H54 (cell line): ENCODE data around the gene OR2B6.
A peak's percentile ranks its signal among the peaks of the same experiment; 100 is the strongest.

ENCODE experiments used
- DNase-seq: peaks from one replicate; pipeline ENCODE4 v3.0.0; 2011; ENCODE audit warnings: low spot score, mixed read lengths; ENCODE audit not compliant: insufficient read length
- FAIRE-seq: peaks from 3 replicates; lab custom pipeline; 2011; peaks lifted over from hg19 to GRCh38; lab: Jason Lieb, UNC
- POLR2A ChIP-seq: IDR thresholded peaks from 2 replicates; pipeline ENCODE4 v1.6.1; 2011; ENCODE audit warnings: low read depth, mild to moderate bottlenecking, low read length

Gene OR2B6

GRCh38 chr6:27966816-27967426 is 9.9 kb downstream of the OR2B6 start:
- TF ChIP-seq POLR2A = no peak
- FAIRE-seq (no peak), DNase-seq (no peak)

- no peak for FAIRE-seq
Measured at GRCh38 chr6:27970444-27970843, 13.4 kb downstream of the OR2B6 start.

GRCh38 chr6:27972750-27973149 is 15.7 kb downstream of the OR2B6 start:
- no peak for DNase-seq
- no peak for TF ChIP-seq POLR2A
- FAIRE-seq = no peak

More at GRCh38 chr6:27970444-27970843, 13.4 kb downstream of the OR2B6 start:
- DNase-seq = no peak
- no peak for TF ChIP-seq POLR2A

- DNase-seq (no peak), FAIRE-seq (no peak)
- no peak for TF ChIP-seq POLR2A
Measured at GRCh38 chr6:27977387-27977786, 20.3 kb downstream of the OR2B6 start.

- no peak for TF ChIP-seq POLR2A
- no peak for FAIRE-seq
- no peak for DNase-seq
Measured at GRCh38 chr6:27978705-27979104, 21.7 kb downstream of the OR2B6 start.

- FAIRE-seq = no peak
- no peak for DNase-seq
- no peak for TF ChIP-seq POLR2A
Measured at GRCh38 chr6:27980111-27980510, 23.1 kb downstream of the OR2B6 start.

- no peak for TF ChIP-seq POLR2A
- DNase-seq = no peak
- peak; percentile 81 for FAIRE-seq
Measured at GRCh38 chr6:27986928-27987725, 30.1 kb downstream of the OR2B6 start.

GRCh38 chr6:27994616-27995015 is 37.6 kb downstream of the OR2B6 start:
- DNase-seq = no peak
- no peak for TF ChIP-seq POLR2A
- FAIRE-seq = no peak

GRCh38 chr6:28000351-28001045 is 43.5 kb downstream of the OR2B6 start:
- FAIRE-seq (no peak), DNase-seq (no peak)
- no peak for TF ChIP-seq POLR2A

GRCh38 chr6:28001351-28001750 is 44.3 kb downstream of the OR2B6 start:
- FAIRE-seq (no peak), DNase-seq (no peak)
- no peak for TF ChIP-seq POLR2A

- no peak for TF ChIP-seq POLR2A
- DNase-seq (no peak), FAIRE-seq (no peak)
Measured at GRCh38 chr6:28001751-28002150, 44.7 kb downstream of the OR2B6 start.

- peak; percentile 2 for DNase-seq
- TF ChIP-seq POLR2A = no peak
- FAIRE-seq = no peak
Measured at GRCh38 chr6:28002161-28002560, 45.1 kb downstream of the OR2B6 start.

- FAIRE-seq = no peak
- TF ChIP-seq POLR2A = no peak
Measured at GRCh38 chr6:28003059-28003458, 46.0 kb downstream of the OR2B6 start.

GRCh38 chr6:28003661-28004060 is 46.6 kb downstream of the OR2B6 start:
- no peak for FAIRE-seq
- DNase-seq = no peak
- no peak for TF ChIP-seq POLR2A

More at GRCh38 chr6:28003059-28003458, 46.0 kb downstream of the OR2B6 start:
- no peak for DNase-seq
